GM15510 (cell line): Measurements from ENCODE around the gene SRSF5.

Experiments
- POLR2A ChIP-seq: IDR thresholded peaks from 3 replicates; pipeline ENCODE4 v1.6.1; 2011; ENCODE audit warnings: borderline replicate concordance; ENCODE audit not compliant: insufficient read length; ENCODE audit errors: extremely low read depth

SRSF5 gene

DNA sequence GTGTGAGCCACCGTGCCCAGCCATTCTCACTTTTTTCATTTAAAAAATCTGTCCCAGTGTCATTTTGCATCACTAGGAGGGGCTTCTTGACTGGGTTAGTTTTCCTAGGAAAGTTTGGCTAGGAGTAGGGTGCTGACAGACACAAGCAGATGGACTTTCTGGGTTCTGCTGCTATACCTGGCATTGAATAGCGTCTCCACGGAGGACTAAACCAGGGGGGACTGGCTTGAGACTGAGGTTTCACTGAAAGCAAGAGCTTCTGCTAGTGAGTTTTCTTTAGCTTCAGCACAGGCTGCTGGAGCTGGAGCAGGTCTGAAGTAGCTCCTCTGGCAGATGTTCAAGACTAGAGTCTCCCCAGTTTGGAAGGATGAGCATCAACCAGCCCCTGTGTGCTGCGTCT is 28.7 kb downstream of the SRSF5 start:
- TF ChIP-seq POLR2A = no peak

DNA sequence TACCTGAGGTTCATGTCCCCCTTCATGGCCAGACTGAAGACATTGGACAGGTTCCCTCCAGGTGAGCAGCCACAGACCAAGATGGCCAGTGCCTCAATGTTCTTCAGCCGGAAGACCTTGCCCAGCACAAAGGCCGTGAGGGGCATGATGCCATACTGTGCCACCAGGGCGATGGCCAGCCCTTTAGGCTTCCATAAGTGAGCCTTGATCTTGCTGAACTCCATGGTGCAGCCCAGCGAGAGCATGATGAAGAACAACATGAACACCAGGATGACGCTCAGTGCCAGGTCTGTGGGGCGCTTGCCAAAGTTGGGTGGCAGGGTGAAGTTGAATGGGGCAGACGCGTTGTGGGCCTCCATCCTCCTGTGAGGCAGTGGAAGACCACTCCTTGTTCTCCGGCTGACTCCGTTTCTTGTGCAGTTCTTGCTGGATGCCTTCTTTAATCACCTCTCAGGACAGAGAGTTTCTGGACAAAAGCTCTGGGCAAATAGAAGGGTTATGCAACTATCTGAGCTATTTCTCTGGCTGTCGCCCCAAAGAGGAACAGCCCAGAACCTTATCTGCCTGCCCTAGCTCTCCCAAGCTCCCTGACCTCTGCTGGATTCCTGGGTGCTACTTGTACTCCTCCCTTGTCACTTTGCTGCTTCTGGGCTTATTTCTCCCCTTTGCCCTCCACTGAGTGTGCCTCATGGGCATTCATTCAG is 30.0 kb downstream of the SRSF5 start, which contains the start of gene SLC10A1:
TSS of gene SLC10A1 (minus strand) at position 445 of the 704 bp plus-strand sequence. CDS start at position 359, 86 bp downstream.
- no peak for TF ChIP-seq POLR2A

DNA sequence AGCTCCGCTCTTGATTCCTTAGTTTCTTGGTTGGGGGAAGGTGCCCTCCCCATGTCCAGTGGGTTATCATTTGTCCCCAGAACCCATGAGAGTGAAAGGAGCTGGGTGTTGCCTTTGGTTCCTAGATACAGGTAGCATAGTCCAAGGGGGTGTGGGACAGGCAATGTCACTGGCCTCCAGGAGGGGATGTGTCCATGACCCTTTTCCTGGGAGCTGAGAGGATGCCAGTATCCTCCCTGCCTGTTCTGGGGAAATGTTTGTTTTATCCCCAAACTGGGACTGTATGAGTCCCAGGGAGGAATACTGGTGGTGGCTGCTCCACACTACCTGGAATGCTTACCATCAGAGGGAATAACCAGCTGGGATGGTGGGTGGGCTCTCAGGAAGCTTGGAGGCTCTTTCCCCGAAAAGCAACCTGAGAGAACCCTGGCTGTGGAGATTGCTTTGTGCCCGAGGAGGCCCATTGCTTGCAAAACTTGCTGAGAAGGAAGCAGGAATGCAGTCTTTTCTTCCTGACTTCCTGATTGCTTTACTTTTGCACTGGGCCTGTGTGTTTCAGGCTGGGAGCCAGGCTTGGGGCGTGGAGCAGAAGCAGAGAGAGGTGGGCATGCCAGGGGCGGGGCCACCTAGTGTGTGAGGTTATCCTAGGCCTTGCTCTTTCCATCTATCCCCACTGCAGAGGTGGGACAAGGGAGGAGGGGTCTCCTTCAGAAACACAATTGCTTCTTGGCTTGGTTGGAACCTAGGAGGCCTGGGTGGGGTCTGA is 30.8 kb downstream of the SRSF5 start:
- TF ChIP-seq POLR2A = no peak

DNA sequence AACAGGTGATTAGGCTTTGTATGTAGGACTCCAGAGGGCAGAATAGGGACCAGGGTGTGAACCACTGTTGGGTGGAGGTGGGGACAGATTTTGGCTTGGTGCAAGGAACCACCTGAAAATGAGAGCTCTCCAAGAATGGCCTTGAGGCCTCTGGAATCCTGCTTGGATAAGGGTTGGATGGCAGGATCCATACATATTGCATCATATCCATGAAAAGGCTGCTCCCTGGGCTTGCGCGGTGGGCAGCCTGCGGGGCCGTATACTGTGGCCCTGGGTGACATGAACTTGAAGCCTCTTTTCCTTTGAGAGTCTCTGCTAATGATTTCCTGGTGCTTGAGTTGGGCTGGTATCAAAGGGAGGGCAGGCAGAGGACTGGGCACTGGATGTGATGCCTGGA is 31.4 kb downstream of the SRSF5 start:
- TF ChIP-seq POLR2A = no peak

DNA sequence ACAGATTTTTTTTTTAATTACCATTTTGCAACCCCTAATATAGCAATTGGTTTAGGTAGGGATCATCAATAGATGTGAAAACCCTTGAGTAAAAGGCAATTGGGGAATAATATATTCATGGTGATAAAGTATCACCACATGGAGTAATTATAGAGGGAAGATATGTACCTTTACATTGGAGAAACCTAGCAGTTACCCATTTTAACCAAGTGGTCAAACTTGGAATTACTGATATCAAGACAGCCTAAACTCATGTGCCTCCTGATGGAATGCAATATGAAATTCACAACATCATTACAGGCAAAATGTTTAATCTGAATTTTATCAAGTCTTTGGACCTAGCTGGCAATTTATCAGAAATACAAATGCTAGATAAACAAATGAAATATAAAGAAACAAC is 36.8 kb downstream of the SRSF5 start:
- no peak for TF ChIP-seq POLR2A

DNA sequence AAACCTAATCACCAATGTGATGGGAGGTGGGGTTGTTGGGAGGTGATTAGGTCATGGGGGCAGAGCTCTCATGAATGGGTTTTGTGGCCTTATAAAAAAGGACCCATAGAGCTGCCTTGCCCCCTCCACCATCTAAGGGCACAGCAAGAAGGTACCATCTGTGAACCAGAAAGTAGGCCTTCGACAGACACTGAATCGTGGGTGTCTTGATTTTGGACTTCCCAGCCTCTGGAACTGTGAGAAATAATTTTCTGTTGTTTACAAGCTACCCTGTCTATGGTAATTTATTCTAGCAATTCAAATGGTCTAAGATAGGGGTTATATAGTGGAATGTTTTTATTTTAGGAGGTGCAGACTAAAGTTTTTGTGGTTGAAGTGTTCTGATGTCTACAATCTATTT is 38.0 kb downstream of the SRSF5 start:
- no peak for TF ChIP-seq POLR2A

DNA sequence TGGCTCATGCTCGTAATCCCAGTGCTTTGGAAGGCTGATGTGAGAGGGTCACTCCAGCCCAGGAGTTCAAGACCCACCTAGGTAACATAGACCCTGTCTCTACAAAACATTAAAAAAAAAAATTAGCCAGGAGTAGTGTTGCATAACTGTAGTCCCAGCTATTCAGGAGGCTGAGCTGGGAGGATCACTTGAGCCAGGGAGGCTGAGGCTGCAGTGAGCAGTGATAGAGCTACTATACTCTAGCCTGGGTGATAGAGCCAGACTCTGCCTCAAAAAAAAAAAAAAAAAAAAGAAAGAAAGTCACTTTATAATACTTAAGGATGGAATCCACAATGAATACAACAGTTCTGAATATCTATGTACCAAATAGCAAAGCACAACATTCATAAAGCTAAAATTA is 40.2 kb downstream of the SRSF5 start:
- TF ChIP-seq POLR2A = no peak

DNA sequence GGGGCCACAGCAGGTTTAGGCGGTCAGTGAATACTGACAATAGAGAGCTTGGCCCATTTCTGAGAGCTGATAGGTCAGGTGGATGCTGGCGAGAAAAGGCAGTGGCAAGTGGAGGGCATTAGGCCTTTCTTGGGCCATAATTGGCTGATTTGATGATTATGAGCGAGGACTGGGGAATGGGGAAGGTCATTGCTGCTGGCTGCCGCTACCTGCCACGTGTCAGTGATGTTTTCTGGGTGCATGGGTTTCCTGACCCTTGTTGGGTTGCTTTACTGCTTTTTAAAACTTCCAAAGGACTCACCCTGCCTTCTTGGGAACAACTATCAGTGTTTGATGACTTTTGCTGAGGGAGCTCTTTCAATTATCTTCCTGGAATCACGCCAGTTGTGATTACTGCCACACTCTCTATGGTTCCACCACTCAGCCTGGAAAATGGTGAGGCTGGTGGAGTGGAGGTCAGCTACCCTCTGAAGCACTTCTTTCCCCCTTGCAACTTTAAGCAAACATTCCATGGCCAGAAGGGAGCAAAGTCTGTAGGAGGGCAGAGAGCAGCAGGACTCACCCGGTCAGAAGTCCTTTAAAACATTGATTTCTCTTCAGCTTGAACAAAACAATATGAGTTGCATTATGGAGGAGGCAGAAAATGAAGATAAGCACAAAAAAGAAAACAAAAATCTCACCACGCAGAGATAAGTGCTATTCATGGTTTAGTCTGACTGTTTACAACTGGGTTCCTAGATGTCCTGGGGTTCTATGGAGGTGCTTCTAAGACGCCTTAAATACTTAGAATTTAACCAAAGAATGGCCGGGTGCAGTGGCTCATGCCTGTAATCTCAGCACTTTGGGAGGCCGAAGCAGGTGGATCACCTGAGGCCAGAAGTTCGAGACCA is 42.2 kb downstream of the SRSF5 start:
- TF ChIP-seq POLR2A = no peak

DNA sequence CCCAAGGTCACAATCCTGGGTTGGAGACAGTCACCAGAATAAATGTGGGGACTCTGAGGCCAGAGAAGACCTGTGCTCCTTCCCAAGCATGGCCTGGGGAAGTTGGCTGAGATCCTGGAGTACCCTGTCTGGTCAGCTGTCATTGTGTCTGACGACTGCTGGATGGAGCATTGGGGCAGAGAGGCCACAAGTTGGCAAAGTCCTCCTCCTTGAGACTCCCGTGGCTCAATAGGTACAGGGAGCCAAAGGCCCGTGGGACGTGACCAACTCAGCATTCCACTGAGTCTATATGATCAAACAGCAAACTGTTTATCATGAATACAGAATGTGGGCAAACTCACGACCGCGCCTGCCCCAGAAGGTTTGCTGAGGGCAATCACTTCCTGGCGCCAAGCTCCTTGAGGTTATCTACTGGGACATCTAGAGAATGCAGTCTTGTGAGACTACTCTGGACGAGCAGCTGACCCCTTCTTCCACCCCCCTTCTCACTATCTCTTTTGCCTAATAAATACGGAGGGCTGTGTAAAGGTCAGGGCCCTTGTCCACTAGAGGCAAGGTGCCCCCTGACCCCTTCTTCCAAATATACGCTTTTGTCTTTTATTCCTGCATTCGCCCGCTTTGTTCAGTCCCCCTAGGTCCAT is 44.4 kb downstream of the SRSF5 start:
- TF ChIP-seq POLR2A = no peak

DNA sequence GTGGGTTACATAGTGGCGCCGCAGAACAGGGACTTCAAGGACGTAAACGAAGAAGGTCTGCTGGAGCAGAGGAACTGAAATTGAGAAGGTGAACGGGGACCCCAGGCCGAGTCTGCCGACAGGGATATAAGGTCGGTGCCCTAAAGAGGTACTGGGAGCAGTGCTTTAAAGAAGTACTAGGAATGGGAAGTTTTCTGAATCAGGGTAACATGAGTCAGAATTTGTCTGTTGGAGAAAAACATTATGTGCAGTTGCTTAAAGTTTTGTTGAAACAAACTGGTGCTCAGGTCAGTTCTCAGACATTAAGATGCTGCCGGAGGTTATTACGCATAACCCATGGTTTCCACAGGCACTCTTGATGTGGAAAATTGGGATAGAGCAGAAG is 44.9 kb downstream of the SRSF5 start:
- TF ChIP-seq POLR2A = no peak

DNA sequence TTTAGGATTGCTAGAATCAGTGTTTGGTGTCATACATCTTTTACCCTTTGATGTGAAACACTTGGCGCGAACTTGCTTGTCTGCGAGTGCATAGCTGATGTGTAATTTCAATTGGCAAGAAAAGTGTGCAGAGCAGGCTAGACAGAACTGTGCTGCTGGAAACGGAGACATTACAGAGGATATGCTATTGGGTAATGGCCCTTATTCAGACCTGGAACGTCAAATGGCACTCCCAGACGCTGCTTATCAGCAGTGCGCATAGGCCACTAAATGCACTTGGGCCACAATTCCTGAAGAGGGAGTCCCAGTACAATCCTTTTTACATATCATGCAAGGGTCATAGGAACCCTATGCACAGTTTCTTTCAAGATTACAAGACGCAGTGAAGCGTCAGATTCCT is 45.8 kb downstream of the SRSF5 start:
- TF ChIP-seq POLR2A = no peak

DNA sequence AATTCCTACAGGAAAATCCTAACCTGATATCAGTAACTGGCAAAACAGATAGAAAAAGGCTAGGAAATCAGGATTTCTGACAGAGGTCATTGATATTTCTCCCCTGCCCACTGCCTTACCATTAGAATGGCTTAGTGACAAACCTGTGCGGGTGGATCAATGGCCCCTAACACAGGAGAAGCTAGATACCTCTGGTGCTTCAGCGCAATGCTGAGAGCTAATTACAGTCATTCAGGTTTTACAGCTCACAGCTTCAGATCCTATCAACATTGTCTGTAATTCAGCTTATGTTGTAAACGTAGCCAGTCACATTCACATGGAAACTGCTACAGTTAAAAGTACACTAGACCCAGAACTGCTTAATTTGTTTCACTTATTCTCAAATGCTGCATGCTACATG is 47.5 kb downstream of the SRSF5 start:
- no peak for TF ChIP-seq POLR2A

DNA sequence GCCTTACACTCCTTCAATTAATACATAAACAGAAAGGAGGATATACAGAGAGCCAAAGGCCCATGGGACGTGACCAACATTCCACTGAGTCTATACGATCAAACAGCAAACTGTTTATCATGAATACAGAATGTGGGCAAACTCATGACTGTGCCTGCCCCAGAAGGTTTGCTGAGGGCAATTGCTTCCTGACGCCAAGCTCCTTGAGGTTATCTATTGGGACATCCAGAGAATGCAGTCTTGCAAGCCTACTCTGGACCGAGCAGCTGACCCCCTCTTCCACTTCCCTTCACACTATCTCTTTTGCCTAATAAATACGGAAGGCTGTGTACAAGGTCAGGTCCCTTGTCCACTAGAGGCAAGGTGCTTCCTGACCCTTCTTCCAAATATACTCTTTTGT is 48.6 kb downstream of the SRSF5 start:
- TF ChIP-seq POLR2A = no peak

DNA sequence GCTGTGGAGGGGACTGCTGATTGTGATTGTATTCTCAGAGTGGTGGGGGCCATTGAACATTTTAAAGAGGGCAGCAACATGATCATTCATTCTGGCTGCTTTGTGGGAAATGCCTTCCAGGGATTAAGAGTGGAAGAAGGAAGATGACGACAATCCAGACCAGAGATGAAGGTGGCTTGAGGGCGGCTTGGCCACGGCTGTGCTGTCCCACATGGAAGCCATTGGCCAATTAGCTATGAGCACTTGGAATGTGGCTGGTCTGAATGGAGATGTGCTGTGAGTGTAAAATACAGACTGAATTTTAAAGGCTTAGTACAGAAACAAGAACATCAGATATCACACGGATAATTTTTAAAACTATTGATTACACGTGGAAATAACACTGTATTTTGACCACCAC is 49.3 kb downstream of the SRSF5 start:
- TF ChIP-seq POLR2A = no peak

DNA sequence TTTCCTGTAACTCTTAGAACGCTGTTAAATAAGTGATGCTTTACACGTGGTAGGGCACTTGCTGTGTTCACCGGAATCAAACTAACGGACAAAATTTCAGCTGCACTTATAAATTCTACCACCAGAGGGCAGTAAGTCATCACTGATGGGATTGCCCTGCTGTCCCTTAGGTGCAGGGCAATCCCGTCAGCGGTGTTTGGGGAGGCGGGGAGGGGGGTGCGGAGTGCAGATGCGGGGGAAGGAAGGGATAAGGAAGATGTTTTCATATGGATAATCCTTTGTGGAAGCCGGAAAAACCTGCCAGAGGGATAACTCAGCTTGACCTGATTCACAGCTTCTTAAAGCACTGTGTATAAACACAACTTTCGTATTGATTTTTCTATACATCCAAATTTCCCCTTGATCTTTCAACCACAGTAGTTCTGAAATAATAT is 51.8 kb downstream of the SRSF5 start:
- no peak for TF ChIP-seq POLR2A

DNA sequence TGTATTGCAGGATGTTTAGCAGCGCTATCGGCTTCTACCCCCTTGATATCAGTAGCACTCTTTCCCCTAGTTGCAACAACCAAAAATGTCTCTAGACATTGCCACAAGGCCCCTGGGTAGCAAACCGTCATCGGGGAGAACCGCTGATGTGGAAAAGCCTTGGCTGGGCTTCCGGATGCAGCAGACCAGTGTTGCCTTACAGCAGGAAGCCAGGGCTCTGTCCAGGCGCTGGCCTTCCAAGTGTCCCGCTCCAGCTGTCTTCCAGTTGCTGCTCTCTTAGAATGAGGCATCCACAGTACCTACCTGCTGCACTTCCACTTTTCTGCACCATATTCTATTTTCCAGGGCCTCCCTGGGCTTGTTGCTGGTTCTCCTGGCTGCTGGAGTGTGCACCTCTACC is 52.7 kb downstream of the SRSF5 start:
- TF ChIP-seq POLR2A = no peak

DNA sequence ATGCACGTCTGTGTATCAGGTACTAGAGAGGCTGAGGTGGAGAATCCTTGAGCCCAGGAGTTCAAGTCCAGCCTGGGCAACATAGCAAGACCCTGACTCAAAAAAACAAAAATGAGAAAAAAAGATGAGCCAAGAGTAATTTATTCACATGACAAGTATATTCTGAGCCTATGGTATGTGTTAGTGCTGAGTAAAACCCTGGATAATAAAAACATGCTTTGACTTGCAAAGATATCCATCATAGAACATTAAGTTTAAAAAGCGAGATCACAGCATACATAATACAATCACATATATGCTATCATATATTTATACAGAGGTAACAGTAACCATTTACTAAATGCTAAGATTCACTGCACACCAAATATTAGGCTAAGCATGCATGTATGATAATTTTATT is 54.0 kb downstream of the SRSF5 start:
- no peak for TF ChIP-seq POLR2A
